GM12878 (cell line): Measurements from ENCODE around the gene AGAP1.

Experiments
- CTCF ChIP-seq, 3 experiments: IDR thresholded peaks in 2 of 3; conservative IDR thresholded peaks in 1 of 3; 2 replicates each; pipeline ENCODE4 v1.5.1; 2011; ENCODE audit warnings: low read depth in 3 of 3, low read length in 3 of 3, mild to moderate bottlenecking in 3 of 3, control low read depth in 2 of 3, moderate library complexity in 2 of 3, inconsistent platforms in 1 of 3, mixed read lengths in 1 of 3; ENCODE audit not compliant: control insufficient read depth in 2 of 3, insufficient read depth in 1 of 3; ENCODE audit errors: extremely low read depth in 1 of 3
- EGR1 ChIP-seq, 2 experiments: IDR thresholded peaks; 1 replicate in 1 of 2; 2 replicates in 1 of 2; pipeline ENCODE4 v1.6.1; 2011 to 2012; ENCODE audit warnings: low read depth in 2 of 2, low read length in 2 of 2, borderline replicate concordance in 1 of 2, mild to moderate bottlenecking in 1 of 2, moderate library complexity in 1 of 2
- IKZF2 ChIP-seq, 2 experiments: fragments of 450-650 bp; IDR thresholded peaks; 2 replicates each; pipeline ENCODE4 v1.6.1; 2017; ENCODE audit warnings: mild to moderate bottlenecking in 2 of 2, moderate library complexity in 2 of 2
- KDM1A ChIP-seq: fragments of 200-600 bp; sonication (generic); IDR thresholded peaks from 2 replicates; pipeline ENCODE4 v1.6.1; 2016; ENCODE audit warnings: borderline replicate concordance
- MLLT1 ChIP-seq: fragments of 450-650 bp; IDR thresholded peaks from 2 replicates; pipeline ENCODE4 v1.6.1; 2016; ENCODE audit warnings: mild to moderate bottlenecking
- NR2C1 ChIP-seq: fragments of 450-650 bp; IDR thresholded peaks from 2 replicates; pipeline ENCODE4 v1.6.1; 2017; ENCODE audit warnings: antibody characterized with exemption, mild to moderate bottlenecking, moderate library complexity
- POLR2A ChIP-seq: IDR thresholded peaks from 2 replicates; pipeline ENCODE4 v1.6.1; 2011; ENCODE audit warnings: low read depth, mild to moderate bottlenecking, low read length
- POLR2AphosphoS5 ChIP-seq: IDR thresholded peaks from 2 replicates; pipeline ENCODE4 v1.6.1; 2011; ENCODE audit warnings: mild to moderate bottlenecking, low read length, inconsistent platforms
- RAD21 ChIP-seq: IDR thresholded peaks from 2 replicates; pipeline ENCODE4 v1.6.1; 2011; ENCODE audit warnings: mild to moderate bottlenecking, low read depth, low read length, moderate library complexity; ENCODE audit not compliant: insufficient read depth
- SIN3A ChIP-seq: IDR thresholded peaks from 2 replicates; pipeline ENCODE4 v1.6.1; 2012; ENCODE audit warnings: low read depth, low read length, improper control_type of control experiment
- TAF1 ChIP-seq: IDR thresholded peaks from 2 replicates; pipeline ENCODE4 v1.6.1; 2011; ENCODE audit warnings: mild to moderate bottlenecking, low read depth, low read length, borderline replicate concordance

- no peak for TF ChIP-seq POLR2AphosphoS5
- no peak for TF ChIP-seq KDM1A
- no peak for TF ChIP-seq CTCF (IDR thresholded peaks at IDR 0.05 in 2 of 3, conservative IDR thresholded peaks at IDR 0.05 in 1 of 3; ENCODE audit: control insufficient read depth in 2 of 3, extremely low read depth in 1 of 3, insufficient read depth in 1 of 3, low read depth in 3 of 3, low read length in 3 of 3)
- TF ChIP-seq SIN3A = no peak
- TF ChIP-seq MLLT1 = no peak
- no peak for TF ChIP-seq TAF1
- TF ChIP-seq POLR2A = no peak
- no peak for TF ChIP-seq IKZF2 (IDR thresholded peaks at IDR 0.05)
- no peak for TF ChIP-seq EGR1 (IDR thresholded peaks at IDR 0.05; ENCODE audit: borderline replicate concordance in 1 of 2, low read depth in 2 of 2, low read length in 2 of 2)
- TF ChIP-seq NR2C1 = no peak
- no peak for TF ChIP-seq RAD21
Observed at GRCh38 chr2:235896061-235896460, 402.2 kb downstream of the AGAP1 start.
